Subcutaneous adipose tissue (tissue), 4 donors: ENCODE results near the gene HHEX. TPM values are rescaled to one million over a fixed set of nuclear protein-coding genes. Genes with fewer than 3 reads are reported as not detected.

Experiments used
- CTCF ChIP-seq: fragments of 450-650 bp; IDR thresholded peaks from one replicate; pipeline ENCODE4 v1.5.1; 2016; ENCODE audit warnings: low read depth, mild to moderate bottlenecking, control low read depth, antibody characterized with exemption, moderate library complexity
- total RNA-seq, 4 donors: library from RNA; depleted of rRNA; stranded (reverse); fragments of >200 nt; gene quantifications; one replicate each; pipeline ENCODE4 v1.1.0, GENCODE V29; 2016

The HHEX gene
- total RNA-seq, 4 donors from 2014 or later, result 5.8 to 14.1 (median 7.4) TPM

GRCh38 chr10:92727141-92727540 lies 37.4 kb downstream of the HHEX start:
- no peak for TF ChIP-seq CTCF

GRCh38 chr10:92727550-92727949 lies 37.8 kb downstream of the HHEX start:
- no peak for TF ChIP-seq CTCF

GRCh38 chr10:92729886-92730285 lies 40.1 kb downstream of the HHEX start:
- no peak for TF ChIP-seq CTCF

GRCh38 chr10:92732958-92733357 lies 43.2 kb downstream of the HHEX start:
- no peak for TF ChIP-seq CTCF

GRCh38 chr10:92734301-92734700 lies 44.5 kb downstream of the HHEX start:
- TF ChIP-seq CTCF, result no peak

- TF ChIP-seq CTCF, result no peak
Measured at GRCh38 chr10:92735938-92736337, 46.2 kb downstream of the HHEX start.

- no peak for TF ChIP-seq CTCF
Measured at GRCh38 chr10:92737484-92737883, 47.7 kb downstream of the HHEX start.
